Measurements from ENCODE around the gene FKBP8.

FKBP8 gene

GRCh38 chr19:18513868-18514267 is 29.5 kb downstream of the FKBP8 start:
- DNase-seq (ENCODE audit: insufficient read length, low spot score), result no peak
- TF ChIP-seq CTCF (IDR thresholded peaks at IDR 0.05; ENCODE audit: insufficient read depth, missing control alignments), result no peak
- no peak for FAIRE-seq

- no peak for DNase-seq (ENCODE audit: insufficient read length, low spot score)
- TF ChIP-seq CTCF (IDR thresholded peaks at IDR 0.05; ENCODE audit: insufficient read depth, missing control alignments), result no peak
- FAIRE-seq, result no peak
Measured at GRCh38 chr19:18510216-18510615, 33.2 kb downstream of the FKBP8 start.

GRCh38 chr19:18508585-18508984 is 34.8 kb downstream of the FKBP8 start:
- DNase-seq (ENCODE audit: insufficient read length, low spot score) (no peak), FAIRE-seq (no peak)
- no peak for TF ChIP-seq CTCF (IDR thresholded peaks at IDR 0.05; ENCODE audit: insufficient read depth, missing control alignments)

GRCh38 chr19:18507727-18508440 is 35.5 kb downstream of the FKBP8 start:
- TF ChIP-seq CTCF (IDR thresholded peaks at IDR 0.05; ENCODE audit: insufficient read depth, missing control alignments), result no peak
- DNase-seq (ENCODE audit: insufficient read length, low spot score), result no peak
- FAIRE-seq, result no peak

GRCh38 chr19:18507021-18507726 is 36.2 kb downstream of the FKBP8 start:
- no peak for TF ChIP-seq CTCF (IDR thresholded peaks at IDR 0.05; ENCODE audit: insufficient read depth, missing control alignments)
- no peak for DNase-seq (ENCODE audit: insufficient read length, low spot score)
- no peak for FAIRE-seq

GRCh38 chr19:18506101-18506930 is 37.1 kb downstream of the FKBP8 start:
- no peak for TF ChIP-seq CTCF (IDR thresholded peaks at IDR 0.05; ENCODE audit: insufficient read depth, missing control alignments)
- DNase-seq (ENCODE audit: insufficient read length, low spot score), result no peak
- FAIRE-seq, result no peak
